H9 (cell line): ENCODE data around the gene ATG5. TPM values are rescaled to one million over a fixed set of nuclear protein-coding genes. Genes with fewer than 3 reads are reported as not detected.

Experiments used
- DNase-seq: peaks from one replicate; pipeline ENCODE4 v3.0.0-alpha.2; 2017
- H2AFZ ChIP-seq: one replicate; pipeline ENCODE4 v1.6.1; 2013; ENCODE audit warnings: mild to moderate bottlenecking, low read length, control low read depth, moderate library complexity
- H2AK5ac ChIP-seq: 2 replicates; pipeline ENCODE4 v1.6.1; 2013; ENCODE audit warnings: low read length, control low read depth, mixed read lengths; ENCODE audit not compliant: insufficient read length
- H2BK120ac ChIP-seq: one replicate; pipeline ENCODE4 v1.6.1; 2013; ENCODE audit warnings: low read depth, mild to moderate bottlenecking, low read length, control low read depth, inconsistent platforms; ENCODE audit not compliant: poor library complexity, severe bottlenecking
- H2BK12ac ChIP-seq: 2 replicates; pipeline ENCODE4 v1.6.1; 2013; ENCODE audit warnings: low read length, control low read depth, mixed read lengths, low read depth; ENCODE audit not compliant: insufficient read length
- H2BK15ac ChIP-seq: 2 replicates; pipeline ENCODE4 v1.6.1; 2013; ENCODE audit warnings: low read depth, low read length, control low read depth
- H2BK20ac ChIP-seq: one replicate; pipeline ENCODE4 v1.6.1; 2013; ENCODE audit warnings: low read depth, mild to moderate bottlenecking, low read length, control low read depth, inconsistent platforms; ENCODE audit not compliant: poor library complexity, severe bottlenecking
- H2BK5ac ChIP-seq: 2 replicates; pipeline ENCODE4 v1.6.1; 2013; ENCODE audit warnings: low read length, control low read depth, mixed read lengths; ENCODE audit not compliant: insufficient read length
- H3K14ac ChIP-seq: 2 replicates; pipeline ENCODE4 v1.6.1; 2013; ENCODE audit warnings: low read length, control low read depth; ENCODE audit not compliant: insufficient read depth
- H3K18ac ChIP-seq: 2 replicates; pipeline ENCODE4 v1.6.1; 2013; ENCODE audit warnings: low read depth, mild to moderate bottlenecking, mixed read lengths, low read length, control low read depth; ENCODE audit not compliant: insufficient read length
- H3K23ac ChIP-seq: 2 replicates; pipeline ENCODE4 v1.6.1; 2013; ENCODE audit warnings: low read length, control low read depth, mixed read lengths, low read depth; ENCODE audit not compliant: insufficient read length
- H3K23me2 ChIP-seq: 2 replicates; pipeline ENCODE4 v1.6.1; 2013; ENCODE audit warnings: low read depth, mild to moderate bottlenecking, mixed read lengths, low read length, control low read depth; ENCODE audit not compliant: insufficient read length, poor library complexity, severe bottlenecking
- H3K27ac ChIP-seq: 2 replicates; pipeline ENCODE4 v1.5.1; 2013; ENCODE audit warnings: low read length, control low read depth, mixed read lengths, low read depth; ENCODE audit not compliant: insufficient read length
- H3K27me3 ChIP-seq: 2 replicates; pipeline ENCODE4 v1.6.1; 2013; ENCODE audit warnings: low read length, control low read depth, inconsistent platforms; ENCODE audit not compliant: insufficient read depth
- H3K4ac ChIP-seq: 2 replicates; pipeline ENCODE4 v1.6.1; 2013; ENCODE audit warnings: low read depth, mild to moderate bottlenecking, control low read depth, inconsistent platforms, low read length, moderate library complexity
- H3K4me1 ChIP-seq: 2 replicates; pipeline ENCODE4 v1.6.1; 2013; ENCODE audit warnings: low read length, control low read depth, inconsistent platforms; ENCODE audit not compliant: insufficient read depth
- H3K4me2 ChIP-seq: 2 replicates; pipeline ENCODE4 v1.6.1; 2013; ENCODE audit warnings: low read length, control low read depth, mixed read lengths; ENCODE audit not compliant: insufficient read length, insufficient read depth
- H3K56ac ChIP-seq: 2 replicates; pipeline ENCODE4 v1.6.1; 2013; ENCODE audit warnings: low read depth, mild to moderate bottlenecking, mixed read lengths, low read length, control low read depth; ENCODE audit not compliant: insufficient read length
- H3K79me1 ChIP-seq: 2 replicates; pipeline ENCODE4 v1.6.1; 2013; ENCODE audit warnings: low read depth, mild to moderate bottlenecking, moderate library complexity, low read length, control low read depth, inconsistent platforms; ENCODE audit not compliant: insufficient read depth, poor library complexity, severe bottlenecking
- H3K79me2 ChIP-seq: 2 replicates; pipeline ENCODE4 v1.6.1; 2013; ENCODE audit warnings: low read length, control low read depth, inconsistent platforms; ENCODE audit not compliant: insufficient read depth
- H3K9ac ChIP-seq: 2 replicates; pipeline ENCODE4 v1.6.1; 2013; ENCODE audit warnings: low read length, control low read depth, mixed read lengths; ENCODE audit not compliant: insufficient read length; ENCODE audit errors: extremely low read depth
- H3K9me3 ChIP-seq: one replicate; pipeline ENCODE4 v1.6.1; 2013; ENCODE audit warnings: low read depth, low read length, inconsistent platforms; ENCODE audit not compliant: control insufficient read depth
- H3T11ph ChIP-seq: one replicate; pipeline ENCODE4 v1.6.1; 2013; ENCODE audit warnings: mild to moderate bottlenecking, low read length, control low read depth, inconsistent platforms
- H4K20me1 ChIP-seq: one replicate; pipeline ENCODE4 v1.6.1; 2013; ENCODE audit not compliant: control insufficient read depth, insufficient read length, insufficient read depth
- H4K5ac ChIP-seq: 2 replicates; pipeline ENCODE4 v1.6.1; 2013; ENCODE audit warnings: low read depth, mild to moderate bottlenecking, mixed read lengths, low read length, control low read depth; ENCODE audit not compliant: insufficient read length
- H4K8ac ChIP-seq: replicated peaks from 2 replicates; pipeline ENCODE4 v1.6.1; 2013; ENCODE audit warnings: low read length, control low read depth, mixed read lengths, low read depth; ENCODE audit not compliant: insufficient read length
- H4K91ac ChIP-seq: 2 replicates; pipeline ENCODE4 v1.6.1; 2013; ENCODE audit warnings: low read depth, mild to moderate bottlenecking, moderate library complexity, mixed read lengths, low read length, control low read depth; ENCODE audit not compliant: insufficient read length
- H3K27ac Mint-ChIP-seq, 3 experiments: 2 replicates in 2 of 3; 3 replicates in 1 of 3; pipeline ENCODE4 v1.8.0; 2020 to 2021; ENCODE audit warnings: mixed read lengths in 3 of 3, mild to moderate bottlenecking in 1 of 3, moderate library complexity in 1 of 3
- H3K27me3 Mint-ChIP-seq: 2 replicates; pipeline ENCODE4 v1.8.0; 2021; ENCODE audit warnings: low read depth, mild to moderate bottlenecking, moderate library complexity, mixed read lengths
- H3K36me3 Mint-ChIP-seq, 3 experiments: 2 replicates in 2 of 3; 3 replicates in 1 of 3; pipeline ENCODE4 v1.8.0; 2020 to 2021; ENCODE audit warnings: low read depth in 3 of 3, mixed read lengths in 3 of 3; ENCODE audit not compliant: insufficient read depth in 1 of 3
- H3K4me1 Mint-ChIP-seq, 2 experiments: 2 replicates each; pipeline ENCODE4 v1.8.0; 2020; ENCODE audit warnings: mixed read lengths in 2 of 2
- H3K4me3 Mint-ChIP-seq, 2 experiments: 2 replicates in 1 of 2; 3 replicates in 1 of 2; pipeline ENCODE4 v1.8.0; 2020 to 2021; ENCODE audit warnings: mild to moderate bottlenecking in 2 of 2, mixed read lengths in 2 of 2, moderate library complexity in 1 of 2
- H3K9me3 Mint-ChIP-seq, 2 experiments: 2 replicates in 1 of 2; 3 replicates in 1 of 2; pipeline ENCODE4 v1.8.0; 2020; ENCODE audit warnings: mild to moderate bottlenecking in 2 of 2, mixed read lengths in 2 of 2, moderate library complexity in 1 of 2
- CTCF ChIP-seq: fragments of 200-600 bp; sonication (generic); conservative IDR thresholded peaks from 3 replicates; pipeline ENCODE4 v1.8.0; 2021; ENCODE audit warnings: antibody characterized with exemption, mild to moderate bottlenecking
- WGBS: extraction: QIAGEN DNeasy Blood & Tissue Kit; methylation state at CpG from one replicate; pipeline ENCODE4 v1.1.7; 2013; ENCODE audit warnings: missing lambda C conversion rate, low lambda C conversion rate, mixed read lengths; ENCODE audit not compliant: insufficient read length; ENCODE audit errors: extremely low coverage; 5-methylcytosine and 5-hydroxymethylcytosine counted together
- total RNA-seq: library from RNA; stranded (reverse); gene quantifications from 2 replicates; pipeline ENCODE4 v1.2.1, GENCODE V29; 2021

Gene ATG5
- total RNA-seq, 1 experiment from 2014 or later: 36.7 TPM

GRCh38 chr6:106309766-106310373, 15.7 kb downstream of the ATG5 start:
- Histone ChIP-seq H4K5ac (no peak overlapping the region), H3K4me1 (peaks cover 2% of the 10 kb centered on the region), H2BK120ac (no peak overlapping the region), H3K56ac (no peak overlapping the region), H3K23ac (no peak overlapping the region), H4K91ac (no peak overlapping the region), H3K27me3 (no peaks in the 10 kb centered on the region), H3K14ac (no peak overlapping the region), H4K8ac (no peak overlapping the region), H3K4me2 (no peak overlapping the region), H3K9me3 (no peaks in the 10 kb centered on the region), H2AFZ (no peak overlapping the region), H2BK12ac (no peak overlapping the region), H4K20me1 (no peaks in the 10 kb centered on the region), H3K4ac (no peak overlapping the region), H3K27ac (no peak overlapping the region), H2AK5ac (no peak overlapping the region), H3K18ac (no peak overlapping the region), H3K23me2 (no peaks in the 10 kb centered on the region), H2BK15ac (no peak overlapping the region), H3K79me1 (no peaks in the 10 kb centered on the region), H3K9ac (no peak overlapping the region), H2BK20ac (no peak overlapping the region), H3K79me2 (peaks cover 5% of the 10 kb centered on the region; the same call in 1 of the 2 replicates), H3T11ph (no peak overlapping the region), H2BK5ac (no peak overlapping the region)
- peaks cover 4 to 10% of the 10 kb centered on the region in 2 experiments; a peak in 2 of 4 replicates for H3K4me1 Mint-ChIP-seq
- no peak overlapping the region for H3K27ac Mint-ChIP-seq
- no peak for TF ChIP-seq CTCF
- no peak for DNase-seq
- H3K9me3 Mint-ChIP-seq: no peaks in the 10 kb centered on the region
- no CpG with 5 or more reads among the region's 3 CpGs for WGBS
- H3K36me3 Mint-ChIP-seq: peaks cover 2 to 24% (median 17%) of the 10 kb centered on the region in 3 experiments; a peak in 5 of 7 replicates
- H3K4me3 Mint-ChIP-seq: no peak overlapping the region
- H3K27me3 Mint-ChIP-seq: no peaks in the 10 kb centered on the region
